Stimulated activated CD8-positive, alpha-beta memory T cell treated with anti-CD3 and anti-CD28 coated beads, Interleukin-4, amount 100 ng/mL, for 4 hours (primary cell): ENCODE data around the gene TIMM17A.

Source experiments
- DNase-seq, 2 donors: peaks; one replicate each; pipeline ENCODE4 v3.0.0-alpha.2; 2020; ENCODE audit warnings: low read depth in 2 of 2, low spot score in 1 of 2

Gene TIMM17A

DNA sequence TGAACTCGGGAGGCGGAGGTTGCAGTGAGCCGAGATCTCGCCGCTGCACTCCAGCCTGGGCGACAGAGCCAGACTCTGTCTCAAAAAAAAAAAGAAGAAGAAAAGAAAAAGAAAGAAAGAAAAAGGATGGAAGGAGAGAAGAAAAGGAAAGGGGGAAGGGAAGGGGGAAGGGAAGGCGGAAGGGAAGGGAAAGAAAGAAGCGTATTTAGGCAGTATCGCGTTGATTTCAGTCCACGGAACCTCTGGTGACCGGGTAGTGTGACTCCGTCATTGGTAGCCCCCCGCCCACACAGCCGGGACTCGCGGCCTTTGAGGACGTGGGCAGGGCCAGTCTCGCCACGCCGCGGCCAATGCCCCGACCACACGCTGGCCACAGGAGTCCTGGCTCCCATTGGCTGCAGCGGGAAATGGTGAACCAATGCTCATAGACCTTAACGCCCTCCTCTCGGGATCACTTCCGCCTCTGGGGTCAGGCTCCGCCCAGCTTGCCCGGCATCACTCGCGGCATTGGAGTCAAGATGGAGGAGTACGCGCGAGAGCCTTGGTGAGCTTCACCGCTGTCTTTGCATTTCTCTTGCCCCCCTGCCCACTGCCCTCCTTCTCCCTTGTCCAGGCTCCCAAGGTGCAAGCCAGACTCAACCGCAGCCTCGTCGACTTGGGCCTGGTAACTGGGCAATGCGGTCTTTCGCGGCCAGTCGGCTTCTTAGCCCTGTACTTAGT lies at the start of gene TIMM17A:
Gene TIMM17A (plus strand): TSS at position 495 of the 720 bp plus-strand sequence. CDS start 24 bp downstream, at position 519.
- peak; percentile 80 to 90 for DNase-seq

DNA sequence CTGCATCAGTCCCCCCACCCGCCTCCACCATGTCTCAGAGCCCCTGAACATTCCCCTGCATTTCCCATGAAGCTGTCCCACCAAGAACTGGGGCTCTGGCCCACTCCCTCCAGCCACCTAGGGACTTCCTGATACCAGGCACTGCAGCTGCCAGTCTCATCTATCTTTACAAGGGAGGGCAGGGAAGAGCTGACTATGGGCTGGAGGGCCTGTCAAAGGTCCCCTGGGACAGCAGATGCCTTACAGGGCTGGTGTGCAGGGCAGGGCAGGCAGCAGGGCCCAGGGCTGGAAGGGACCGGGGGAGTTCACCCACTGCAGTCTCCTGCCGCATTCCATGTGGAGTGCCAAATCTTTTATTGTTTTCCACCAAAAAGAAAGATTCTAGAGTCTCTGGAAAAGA lies 49.0 kb upstream of the TIMM17A start:
- DNase-seq: no peak

DNA sequence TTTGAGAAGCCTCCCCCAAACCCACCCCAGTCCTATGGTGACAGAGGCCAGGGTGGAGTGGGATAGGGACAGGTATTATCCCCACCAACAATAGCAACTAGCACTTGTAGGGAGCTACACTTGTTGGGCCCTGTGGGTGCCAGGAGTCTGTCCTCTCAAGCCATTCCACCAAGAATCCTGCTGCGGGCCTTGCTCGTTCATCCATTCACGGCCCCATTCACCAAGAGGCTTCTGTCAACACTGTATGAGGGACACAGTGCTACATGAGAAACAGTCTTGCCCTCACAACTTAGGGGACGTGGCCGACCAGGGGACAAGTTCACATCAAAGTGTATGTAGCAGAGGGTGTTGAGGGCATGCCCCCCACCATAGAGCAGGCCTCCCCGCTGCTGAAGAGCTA lies 47.7 kb upstream of the TIMM17A start:
- no peak for DNase-seq

DNA sequence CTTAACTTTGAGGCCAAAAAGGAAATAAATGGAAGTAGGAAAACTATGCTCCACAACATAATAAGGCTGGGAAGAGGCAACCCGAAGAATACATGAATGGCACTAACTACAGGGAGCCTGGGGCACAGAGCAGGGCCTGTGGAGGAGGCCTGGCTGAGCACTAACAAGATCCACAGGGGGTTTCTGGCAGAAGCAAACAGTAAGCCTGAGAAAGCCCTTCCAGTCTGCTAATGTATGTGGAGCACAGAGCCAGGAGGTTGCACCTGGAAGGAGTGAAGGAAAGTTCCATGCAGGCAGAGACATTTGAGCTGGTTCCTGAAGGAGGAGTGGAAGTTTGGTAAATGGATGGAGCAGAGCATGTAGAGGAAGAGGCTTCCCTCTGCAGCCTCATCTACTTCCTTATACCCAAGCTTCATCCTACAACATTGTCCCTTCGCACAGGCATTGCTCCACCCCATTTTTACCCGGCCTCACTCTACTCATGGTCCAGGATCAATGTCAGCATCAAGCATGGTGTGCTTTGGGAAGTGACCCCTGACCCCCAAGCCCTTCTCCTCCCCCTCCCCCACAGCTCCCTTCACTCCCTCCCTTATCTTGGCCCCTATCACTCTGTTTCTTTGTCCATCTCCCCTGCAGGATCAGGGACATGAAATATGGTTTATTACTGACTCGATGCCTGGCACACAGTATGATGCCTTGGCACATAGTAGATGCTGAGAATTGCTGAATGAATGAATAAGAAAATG lies 43.3 kb upstream of the TIMM17A start:
- no peak for DNase-seq

DNA sequence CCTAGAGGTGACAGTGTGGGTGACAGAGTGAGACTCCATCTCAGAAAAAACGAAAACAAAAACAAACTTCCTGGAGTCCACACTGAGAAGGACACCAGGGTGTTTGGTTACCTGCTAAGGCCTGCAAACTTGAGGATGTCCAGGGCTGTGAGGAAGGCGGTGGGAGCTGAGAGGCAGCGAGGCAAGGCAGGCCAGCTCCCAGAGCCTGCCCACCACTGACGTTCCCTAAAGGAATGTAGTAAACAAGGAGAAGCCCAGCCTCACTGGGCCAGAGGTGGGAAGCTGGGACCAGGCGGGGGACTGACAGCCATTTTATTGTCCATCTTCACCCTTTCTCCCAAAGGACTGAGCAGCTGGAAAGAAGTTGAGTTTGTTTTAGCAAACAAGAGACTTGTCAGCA lies 42.5 kb upstream of the TIMM17A start:
- DNase-seq: no peak

DNA sequence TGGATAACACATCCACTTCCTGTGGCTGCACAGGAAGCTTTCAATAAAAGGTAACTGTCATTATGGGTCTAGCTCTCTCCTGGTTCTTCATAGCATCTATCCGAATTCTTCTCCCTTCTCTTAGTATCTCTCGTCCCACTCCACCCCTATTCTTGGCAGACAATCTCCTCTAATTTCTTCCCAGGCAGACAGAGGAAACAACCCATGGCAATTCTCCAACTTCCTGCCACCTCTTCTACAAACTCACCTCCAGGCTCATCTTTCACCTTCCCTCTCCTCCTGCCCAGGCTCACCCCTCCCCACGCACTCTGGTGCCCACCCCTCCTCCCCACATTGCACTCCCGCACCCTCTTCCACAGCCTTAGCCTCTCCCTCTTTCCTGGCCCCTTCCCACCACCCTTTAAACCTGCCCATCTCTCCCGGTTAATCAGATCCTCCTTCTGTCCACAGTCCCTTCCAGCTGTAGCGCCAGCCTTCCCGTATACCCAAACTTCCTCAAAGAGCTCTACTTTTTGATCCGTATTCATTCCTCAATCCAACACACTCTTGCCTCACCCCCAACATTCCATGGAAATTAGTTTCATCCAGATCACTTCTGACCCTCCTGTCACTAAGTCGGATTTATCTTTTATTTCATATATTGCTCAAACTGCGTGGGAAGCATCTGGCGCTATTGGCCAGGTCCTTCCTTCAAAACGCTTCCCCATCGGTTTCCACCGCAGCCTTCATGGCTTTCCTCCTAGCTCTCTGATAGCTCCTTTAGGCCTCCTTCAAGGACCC lies 40.7 kb upstream of the TIMM17A start:
- no peak for DNase-seq

DNA sequence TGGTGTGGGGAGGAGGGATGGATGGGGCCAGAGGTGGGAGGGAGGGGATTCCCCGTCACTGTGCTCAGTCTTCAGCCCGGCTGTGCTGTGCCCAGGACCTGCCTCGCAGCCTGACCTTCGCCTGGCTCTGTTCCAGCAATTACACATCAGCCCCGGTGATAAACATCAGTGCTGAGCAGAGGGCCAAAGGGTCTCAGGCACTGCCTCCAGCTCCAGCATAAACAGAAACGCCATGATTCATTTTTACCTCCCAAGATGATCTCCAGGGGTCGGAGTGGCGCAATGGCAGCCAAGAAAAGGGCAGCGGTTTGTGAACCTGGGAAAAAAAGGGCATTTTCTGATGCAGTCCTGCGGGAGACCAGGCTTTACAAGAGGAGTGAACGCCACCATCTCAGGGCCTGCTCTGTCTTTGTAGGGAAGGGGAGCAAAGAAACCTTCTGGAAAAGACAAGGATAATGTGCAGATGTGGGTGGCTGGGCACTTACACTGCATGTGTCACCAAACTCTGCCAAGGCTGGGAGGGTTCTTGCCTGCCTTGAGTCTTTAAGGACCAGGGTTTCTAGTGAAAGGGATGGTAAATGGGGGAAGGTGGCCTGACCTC lies 38.6 kb upstream of the TIMM17A start:
- DNase-seq: no peak

DNA sequence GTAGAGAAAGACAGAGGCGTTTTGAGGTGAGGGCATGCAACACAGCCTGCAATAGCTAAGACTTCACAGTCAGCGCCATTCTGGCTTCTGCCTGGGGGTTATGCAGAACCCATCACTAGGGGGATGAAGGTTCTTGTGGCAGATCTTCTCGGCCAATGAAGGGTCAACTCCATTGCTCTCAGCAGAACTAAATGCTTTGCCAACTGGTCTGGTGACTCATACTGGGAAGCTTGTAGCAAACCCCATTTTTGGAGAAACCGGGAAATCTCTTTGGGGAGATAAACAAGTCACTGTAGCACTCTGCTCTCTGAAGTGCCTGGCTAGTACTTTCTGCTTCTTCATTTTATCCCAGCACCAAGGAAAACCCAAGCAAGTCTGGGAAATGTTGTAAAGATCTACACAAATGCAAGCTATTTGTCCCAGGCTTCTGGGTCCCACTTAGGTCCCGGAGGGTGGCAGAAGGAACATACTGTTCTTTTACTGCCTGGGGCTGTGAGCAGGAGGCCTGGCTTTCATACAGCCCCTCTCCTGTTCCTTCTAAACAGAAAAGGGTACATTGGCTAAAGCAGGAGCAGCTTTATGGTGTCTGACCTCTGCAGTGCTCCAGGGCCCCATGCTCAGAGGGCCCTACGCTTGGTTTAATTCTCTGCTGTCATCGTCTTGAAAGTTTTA lies 37.8 kb upstream of the TIMM17A start:
- no peak for DNase-seq

DNA sequence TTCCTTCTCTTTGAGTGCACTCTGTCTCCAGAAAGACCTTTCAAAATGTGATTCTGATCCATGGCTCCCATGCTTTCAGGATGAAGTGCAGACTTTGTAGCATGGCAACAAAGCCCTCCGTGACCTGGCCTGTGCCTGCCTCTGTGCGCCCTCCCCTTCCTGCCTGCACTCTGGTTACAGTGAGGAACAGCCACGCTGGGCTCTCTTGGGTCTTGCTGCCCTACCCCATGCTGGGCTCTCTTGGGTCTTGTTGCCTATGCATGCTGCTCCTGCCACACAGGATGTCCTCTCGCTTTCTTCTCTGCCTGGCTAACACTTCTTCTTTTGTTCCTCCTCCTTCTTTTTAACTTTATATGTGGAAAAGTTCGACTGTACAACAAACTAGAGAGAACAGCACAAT lies 37.0 kb upstream of the TIMM17A start:
- no peak for DNase-seq

DNA sequence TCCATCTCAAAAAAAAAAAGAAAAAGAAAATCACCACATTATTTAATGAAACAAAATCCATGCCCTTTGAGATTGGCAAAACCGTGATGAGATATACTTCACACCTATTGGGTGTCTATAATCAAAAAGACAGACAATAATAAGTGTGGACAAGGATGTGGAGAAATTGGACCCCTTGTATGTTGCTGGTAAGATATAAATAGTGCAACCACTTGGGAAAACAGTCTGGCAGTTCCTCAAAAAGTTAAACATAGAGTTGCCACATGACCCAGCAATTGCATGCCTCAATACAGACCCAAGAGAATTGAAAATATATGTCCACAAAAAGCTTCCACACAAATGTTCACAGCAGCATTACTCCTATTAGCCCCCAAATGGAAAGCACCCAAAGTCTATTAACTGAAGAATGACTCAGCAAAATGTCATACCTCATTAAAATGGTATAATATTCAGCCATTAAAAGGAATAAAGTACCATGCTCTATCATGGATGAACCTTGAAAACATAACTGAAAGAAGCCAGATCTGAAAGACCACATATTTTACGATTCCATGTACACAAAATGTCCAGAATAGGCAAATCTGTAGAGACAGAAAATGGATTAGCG lies 33.2 kb upstream of the TIMM17A start:
- DNase-seq: no peak

DNA sequence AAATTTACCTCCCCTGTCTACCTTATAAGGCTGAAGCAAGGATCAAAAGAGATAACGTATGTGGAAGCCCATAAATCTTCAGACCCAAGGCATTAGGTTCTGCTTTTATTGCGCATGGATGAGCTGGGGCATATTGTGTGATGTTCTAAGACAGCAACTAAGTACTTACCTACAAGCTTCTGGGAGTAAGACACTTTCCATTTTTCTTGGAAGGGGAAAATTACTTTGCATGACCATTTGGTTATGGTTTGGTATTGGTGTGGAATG lies 30.1 kb upstream of the TIMM17A start:
- no peak for DNase-seq

DNA sequence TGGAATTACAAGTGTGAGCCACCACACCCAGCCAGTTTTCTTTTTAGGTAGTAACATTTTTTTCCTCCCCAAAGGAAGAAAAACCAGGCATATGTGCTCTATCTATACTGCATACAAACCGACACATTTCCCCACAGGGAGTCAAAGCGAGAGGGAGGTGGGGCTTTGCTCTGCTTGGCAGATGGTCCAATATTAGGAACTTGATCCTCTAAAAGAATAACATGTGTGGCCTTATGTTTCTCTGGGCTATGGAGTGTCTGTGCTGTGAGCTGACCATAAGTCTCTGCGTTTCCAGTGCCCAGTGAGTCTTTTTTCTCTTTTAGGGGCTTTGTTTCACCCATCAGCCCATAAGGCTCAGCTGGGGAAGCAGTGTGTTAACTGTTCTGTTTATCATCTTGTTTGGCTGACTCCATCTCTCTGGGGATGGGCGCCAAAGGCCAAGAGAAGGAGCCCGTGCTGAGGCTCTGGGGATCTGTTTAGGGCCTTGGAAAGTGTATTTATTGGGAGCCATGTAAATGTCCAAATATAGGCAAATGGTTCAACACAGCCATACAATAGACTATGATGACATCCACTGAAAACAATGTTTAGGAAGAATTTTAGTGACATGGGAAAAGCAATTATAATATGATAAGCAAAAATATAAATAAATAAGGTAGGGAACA lies 29.2 kb upstream of the TIMM17A start:
- DNase-seq: no peak

DNA sequence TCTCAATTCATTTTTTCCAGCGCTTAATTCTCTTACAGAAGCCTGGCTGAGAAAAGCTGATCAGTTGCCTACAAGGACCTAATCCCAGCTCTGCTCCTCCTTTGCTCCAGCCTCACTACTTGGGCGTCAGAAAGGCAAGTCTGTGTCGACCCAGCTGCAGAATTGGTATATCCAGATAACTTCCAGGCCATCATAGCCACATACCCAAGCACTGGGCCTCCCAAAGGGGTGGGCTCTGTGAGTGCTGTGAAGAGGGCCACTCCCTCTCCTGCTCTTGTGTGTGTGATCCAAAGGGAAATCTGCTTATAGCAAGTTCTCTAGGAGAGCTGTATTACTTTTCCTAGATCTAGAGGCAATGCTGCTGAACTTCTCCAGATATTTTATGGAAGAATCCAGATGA lies 27.0 kb upstream of the TIMM17A start:
- DNase-seq: no peak

DNA sequence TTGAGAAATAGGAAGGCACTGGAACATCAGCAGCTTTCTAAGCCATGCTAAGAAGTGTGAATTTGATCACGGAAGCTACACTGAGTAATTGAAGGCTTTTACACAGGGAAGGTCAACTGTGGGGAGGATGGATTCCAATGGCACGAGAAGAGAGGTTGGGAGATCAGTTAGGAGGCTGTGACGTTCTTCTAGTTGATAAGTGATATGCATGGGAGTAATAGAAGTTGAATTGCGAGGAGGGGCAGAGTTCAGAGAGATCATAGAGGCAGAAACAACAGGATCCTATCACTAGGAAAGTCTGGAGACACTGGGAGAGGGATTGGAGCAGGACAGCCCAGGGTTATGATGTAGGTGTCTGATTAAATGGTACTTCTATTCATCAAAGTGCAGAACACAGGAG lies 25.2 kb upstream of the TIMM17A start:
- no peak for DNase-seq

DNA sequence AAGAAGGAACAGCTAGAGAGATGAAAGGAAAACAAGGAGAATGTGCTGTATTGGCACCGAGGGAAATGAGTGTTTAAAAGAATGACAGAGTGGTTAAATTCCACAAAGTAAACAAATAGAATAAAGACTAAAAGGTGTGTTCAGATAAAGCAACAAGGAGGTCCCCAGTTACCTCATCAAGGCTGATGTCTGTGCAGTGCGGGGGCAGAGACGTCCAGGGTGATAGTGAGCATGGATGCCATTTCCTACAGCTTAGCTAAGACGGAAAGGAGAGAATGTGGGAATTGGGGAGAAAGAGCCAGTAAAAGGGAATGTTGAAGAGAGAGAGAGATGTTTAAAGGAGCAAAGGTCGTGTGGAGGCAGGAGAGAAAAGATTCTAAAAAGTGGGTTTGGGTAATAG lies 24.5 kb upstream of the TIMM17A start:
- no peak for DNase-seq

DNA sequence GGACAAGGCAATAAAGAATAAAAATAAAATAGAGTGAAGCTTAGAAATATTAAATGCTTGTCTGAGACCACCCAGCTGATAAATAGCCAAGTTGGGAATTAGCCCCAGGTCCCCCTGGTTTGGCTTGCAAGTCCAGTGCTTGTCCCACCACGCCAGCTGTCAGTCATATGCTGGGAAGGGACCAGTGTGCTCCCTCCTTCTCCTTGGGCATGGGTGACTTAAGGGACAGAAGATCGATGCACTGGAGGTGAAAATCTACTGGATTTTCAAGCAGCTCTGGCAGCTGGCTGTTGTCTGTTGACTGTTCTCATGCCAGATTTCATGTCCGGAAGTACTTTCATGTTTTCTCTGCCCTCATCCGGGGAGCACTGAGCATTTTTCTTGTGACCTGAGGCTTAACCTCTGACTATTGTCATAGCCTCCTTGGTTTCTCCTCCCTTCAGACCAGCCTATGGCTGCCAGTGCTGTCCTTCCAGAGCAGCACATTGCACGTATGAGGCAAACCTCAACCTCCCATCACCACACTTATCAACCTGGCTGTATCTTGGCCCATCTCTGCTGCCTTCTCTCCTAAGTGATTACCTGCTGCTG lies 21.4 kb upstream of the TIMM17A start:
- no peak for DNase-seq

DNA sequence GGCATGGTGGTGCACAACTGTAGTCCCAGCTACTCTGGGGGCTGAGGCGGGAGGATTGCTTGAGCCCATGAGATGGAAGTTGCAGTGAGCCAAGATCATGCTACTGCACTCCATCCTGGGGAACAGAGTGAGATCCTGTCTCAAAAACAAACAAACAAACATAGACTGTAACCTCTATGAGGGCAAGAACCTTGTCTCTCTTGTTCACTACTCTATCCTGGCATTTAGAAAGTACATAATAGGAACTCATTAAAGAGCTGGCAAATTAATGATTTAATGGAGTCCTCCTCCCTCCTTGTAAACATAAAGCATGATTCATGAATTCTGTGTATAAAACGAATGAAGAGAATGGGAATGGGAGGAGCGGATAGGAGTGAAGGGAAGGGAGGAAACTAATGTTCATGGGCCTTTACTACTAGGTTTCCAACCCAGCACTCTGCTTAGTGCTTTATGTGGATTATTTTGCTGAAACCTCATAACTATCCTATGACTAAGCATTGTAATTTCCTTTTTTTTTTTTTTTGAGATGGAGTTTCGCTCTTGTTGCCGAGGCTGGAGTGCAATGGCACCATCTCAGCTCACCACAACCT lies 17.6 kb upstream of the TIMM17A start:
- DNase-seq: no peak

DNA sequence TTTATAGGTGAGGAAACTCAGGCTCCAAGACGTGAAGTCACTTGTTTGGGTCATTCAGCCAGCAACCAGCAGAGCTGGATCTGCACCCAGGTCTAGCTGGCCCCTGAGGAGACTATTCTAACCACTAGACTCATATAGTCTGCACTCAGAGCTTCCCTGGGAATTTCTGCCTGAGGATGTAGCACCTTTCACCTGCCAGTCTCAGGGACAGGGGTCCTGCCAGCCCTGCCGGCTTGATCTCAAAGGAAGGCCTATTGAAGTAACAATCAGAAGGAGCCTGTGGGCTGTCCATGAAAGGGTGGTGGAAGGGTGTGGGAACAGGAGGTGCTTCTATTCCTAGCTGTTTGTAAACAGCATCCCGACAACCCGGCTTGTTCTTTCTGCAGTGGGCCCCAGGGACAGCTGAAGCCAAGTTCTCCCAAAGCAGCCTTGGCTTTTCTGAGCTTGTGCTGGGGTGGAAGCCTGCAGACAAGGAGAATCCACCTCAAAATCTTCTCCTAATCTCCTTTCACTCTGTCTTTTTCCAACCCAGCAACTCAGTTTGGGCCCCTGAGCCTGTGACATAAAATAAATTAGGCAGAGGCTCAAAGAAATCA lies 16.8 kb upstream of the TIMM17A start:
- no peak for DNase-seq

DNA sequence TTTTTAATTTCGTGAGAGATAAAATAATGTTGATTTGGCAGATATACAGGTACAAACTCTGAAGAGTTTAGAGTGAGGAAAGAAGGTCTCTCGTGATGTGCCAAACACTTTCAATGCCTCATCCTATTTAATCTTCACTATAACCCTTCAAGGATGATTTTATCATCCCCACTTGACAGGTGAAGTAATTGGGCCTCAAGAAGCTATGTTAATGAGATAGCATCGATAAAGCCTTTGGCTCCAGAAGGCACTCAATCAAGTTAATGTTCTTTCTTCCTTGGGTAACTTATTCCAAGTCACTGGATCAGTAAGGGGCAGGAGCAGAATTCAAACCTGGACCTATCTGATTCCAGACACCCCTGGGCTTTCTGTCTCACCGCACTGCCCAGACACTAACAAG lies 16.2 kb upstream of the TIMM17A start:
- DNase-seq: no peak
